SKM-1 treated with dmso at 0.1 percent for 144 hours (cell line): ENCODE data around the gene SLC25A22.
A peak's percentile ranks its signal among the peaks of the same experiment; 100 is the strongest.

Experiments used
- DNase-seq: peaks from one replicate; lab custom pipeline; 2025; ENCODE audit not compliant: unreplicated experiment; lab: John Stamatoyannopoulos, UW

Gene SLC25A22

DNA sequence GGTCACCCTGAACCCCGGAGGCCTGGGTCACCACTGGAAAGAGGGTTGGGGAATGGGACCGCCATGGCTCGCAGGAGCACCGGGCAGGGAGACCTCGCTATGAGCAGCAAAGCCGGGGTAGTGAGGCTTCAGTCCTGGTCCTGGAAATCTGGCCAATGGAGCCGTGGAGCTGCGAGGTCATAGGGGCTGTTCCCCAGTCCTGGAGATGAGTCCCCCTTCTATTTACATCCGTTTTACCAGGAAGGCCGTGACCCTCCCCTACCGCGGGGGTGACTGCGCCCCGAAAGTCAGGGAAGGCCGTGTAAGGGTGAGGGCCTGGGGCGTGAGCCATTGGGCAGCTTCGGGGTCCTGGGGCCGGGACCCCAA lies 6.5 kb upstream of the SLC25A22 start:
- no peak for DNase-seq

DNA sequence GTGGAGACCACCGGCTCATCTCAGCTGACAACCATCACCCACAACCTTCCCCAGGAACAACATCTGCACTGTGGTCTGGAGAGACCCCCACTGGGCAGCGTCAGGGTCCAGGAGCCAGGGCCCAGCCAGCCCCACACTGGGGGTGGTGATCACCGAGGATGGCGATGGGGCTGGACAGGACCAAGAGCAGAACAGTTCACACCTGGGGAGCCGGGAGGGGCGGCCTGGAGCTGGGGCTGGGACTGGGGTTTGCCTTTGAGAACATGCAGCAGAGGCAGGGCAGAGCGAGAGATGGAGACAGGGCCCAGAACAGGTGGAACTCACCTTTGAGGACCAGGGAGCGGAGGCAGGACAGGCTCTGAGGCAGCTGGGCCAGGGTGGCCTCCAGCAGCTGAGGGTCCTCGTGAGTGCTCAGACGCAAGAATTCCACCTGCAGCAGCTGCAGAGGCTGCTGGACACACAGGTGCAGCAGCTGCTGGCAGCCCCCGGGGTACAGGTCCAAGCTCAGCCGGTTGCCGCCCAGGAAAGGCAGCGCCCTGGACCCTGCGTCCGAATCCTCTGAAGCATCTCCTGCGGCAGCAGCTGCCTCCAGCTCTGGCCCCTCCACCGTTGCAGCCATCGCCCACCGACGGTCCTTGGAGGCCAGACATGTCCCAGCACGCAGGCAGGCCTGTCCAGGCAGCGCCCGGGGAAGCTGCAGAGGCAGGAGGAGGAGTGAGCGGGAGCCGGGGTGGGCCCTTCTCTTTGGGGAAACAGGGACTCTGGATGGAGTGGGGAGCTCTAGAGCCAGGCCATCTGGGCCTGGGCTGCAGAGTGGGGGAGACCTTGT lies 5.9 kb upstream of the SLC25A22 start:
- no peak for DNase-seq

DNA sequence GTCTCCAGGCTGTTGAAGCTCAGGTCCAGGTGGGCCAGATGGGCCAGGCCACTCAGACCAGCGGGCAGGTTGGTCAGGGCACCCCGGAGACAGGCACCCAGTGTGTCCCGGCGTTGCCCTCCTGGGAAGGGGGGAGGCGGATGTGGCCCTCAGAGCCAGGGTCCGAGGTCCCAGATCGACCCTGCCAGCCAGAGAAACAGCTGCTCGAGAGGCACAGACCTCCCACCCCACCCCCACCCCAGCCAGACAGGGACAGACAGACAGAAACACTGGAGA lies 5.3 kb upstream of the SLC25A22 start:
- no peak for DNase-seq

DNA sequence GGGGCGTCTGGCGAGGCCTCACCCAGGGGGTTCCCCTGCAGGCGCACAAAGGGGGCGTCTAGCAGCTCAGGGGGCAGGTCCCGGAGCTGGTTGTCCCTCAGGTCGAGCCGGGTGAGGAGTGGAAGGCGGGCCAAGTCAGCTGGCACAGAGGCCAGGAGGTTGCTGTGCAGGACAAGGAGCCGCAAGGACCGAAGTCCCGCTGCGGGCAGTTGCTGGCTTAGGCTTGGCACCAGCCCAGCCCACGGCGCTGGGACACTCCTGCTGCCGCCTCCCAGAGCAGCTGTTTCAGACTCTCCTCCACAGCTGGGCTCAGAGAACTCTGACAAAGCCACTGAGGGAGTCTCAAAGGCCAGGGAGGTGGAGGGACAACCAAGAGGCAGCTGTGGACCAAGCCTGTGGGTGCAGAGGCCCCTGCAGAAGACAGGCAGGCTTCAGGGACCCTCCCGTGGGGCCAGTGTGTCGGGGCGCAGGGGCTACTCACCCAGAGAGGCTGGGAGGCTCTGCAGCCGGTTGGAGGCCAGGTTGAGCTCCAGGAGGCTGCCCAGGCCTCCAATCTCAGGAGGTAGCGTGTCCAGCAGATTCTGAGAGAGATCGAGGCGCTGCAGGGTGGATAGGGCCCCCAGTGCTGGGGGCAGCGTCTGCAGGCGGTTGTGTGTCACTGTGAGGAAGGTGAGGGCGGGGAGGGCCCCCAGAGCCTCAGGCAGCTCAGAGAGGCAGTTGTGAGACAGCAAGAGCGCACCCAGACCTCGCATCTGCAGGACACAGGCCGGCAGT lies 4.8 kb upstream of the SLC25A22 start:
- no peak for DNase-seq

DNA sequence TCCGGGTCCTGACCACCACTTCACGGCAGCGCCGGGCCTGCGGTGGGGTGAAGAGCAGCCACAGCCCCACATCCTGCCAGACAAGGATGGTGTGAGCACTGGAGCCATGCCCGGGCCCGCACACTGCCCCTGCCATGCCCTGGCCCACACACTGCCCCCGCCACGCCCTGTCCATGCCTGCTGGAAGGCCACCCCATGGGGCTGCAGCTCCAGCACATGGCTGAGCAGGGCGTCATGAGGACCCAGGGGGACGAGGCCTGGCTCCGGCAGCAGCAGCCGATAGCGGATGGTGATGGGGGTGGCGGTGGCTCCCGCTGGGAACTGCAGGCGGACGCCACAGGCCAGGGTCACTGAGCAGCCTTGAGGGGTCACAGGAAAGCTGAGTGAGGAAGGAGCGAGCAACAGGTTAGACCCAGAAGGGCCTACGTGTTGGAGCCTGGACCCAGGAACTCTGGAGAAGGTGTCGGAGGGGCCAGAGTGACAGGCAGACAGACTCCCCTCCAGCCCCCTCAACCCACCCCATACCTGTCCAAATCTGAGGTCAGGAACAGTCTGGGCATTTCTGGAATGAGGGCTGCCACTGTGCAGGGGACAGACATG lies 4.0 kb upstream of the SLC25A22 start:
- no peak for DNase-seq

DNA sequence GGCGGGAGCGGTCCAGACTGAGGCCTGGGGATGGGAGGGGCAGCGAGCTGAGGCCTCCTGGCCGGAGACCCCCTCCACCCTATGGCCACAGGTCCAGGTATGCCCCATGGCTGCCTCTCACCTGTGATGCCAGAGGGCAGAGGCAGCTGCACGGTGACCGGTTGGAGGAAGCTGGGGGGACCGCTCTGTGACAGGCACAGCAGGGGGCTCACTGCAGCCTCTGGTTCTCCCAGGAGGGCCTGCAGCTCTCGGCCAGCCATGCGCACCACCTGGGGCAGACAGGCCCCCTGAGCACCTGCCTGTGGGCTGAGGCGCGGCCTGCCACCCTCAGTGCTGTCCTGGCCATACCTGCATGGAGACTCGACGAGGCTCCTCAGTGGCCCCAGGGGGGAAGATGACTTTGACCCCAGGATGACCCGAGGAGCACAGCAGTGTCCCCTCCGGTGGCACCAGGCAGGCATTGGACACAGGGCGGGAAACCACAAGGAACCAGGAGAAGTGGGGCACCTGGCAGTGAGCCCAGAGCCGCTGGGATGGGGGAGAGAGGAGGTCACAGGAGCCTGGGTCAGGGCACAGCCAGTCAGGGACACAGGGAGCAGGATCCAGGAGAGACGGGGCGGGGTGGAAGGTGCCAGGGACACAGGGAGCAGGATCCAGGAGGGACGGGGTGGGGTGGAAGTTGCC lies 3.2 kb upstream of the SLC25A22 start:
- no peak for DNase-seq

DNA sequence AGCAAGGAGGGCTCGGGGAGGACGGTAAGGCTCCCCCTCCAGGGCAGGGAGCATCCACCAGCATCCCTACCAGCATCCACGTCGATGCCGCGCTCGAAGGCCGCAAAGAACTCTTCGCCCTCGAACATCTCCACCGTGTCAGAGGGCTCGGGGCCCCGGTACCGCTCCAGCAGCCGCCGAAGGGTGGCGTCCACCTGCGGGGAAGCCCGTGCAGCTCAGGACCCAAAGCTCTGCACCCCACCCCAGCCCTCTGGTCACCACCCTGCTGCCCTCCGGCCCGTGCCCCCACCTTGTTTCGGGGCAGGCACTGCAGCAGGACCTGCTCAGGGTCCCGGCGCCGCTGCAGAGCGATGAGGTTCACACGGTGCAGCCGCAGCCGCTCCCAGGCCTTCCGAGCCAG lies 2.4 kb upstream of the SLC25A22 start:
- DNase-seq, result no peak

DNA sequence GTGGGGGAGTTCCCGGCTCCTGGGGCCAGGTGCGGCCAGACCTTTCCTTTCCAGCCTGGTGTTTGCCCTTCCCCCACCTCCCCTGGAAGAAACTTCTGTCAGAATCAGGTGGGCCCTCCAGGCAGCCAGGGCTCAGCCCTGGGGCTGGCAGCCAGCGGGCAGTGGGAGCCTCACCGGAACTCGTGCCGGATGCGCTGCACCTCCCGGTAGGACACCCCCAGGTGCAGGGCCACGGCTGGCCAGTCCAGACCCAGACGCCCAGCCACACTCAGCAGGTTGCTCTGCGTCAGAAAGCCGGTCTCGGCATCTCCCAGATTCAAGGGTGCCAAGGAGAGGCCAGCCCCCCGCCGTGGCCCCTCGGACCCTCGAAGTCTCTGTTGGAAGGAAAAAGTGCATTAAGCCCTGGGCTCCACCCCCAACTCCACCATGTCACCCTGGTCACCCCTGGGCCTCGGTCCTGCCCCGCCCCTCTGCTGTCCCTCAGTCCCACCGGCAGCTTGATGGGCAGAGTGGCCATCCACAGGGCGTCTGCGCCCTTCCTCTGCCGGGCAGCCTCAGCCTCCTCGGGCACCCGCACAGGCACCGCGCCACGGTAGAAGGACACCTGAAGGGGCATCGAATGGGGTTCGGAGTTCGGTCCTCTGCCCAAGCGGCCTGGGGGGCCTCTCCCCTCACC lies 1.7 kb upstream of the SLC25A22 start:
- DNase-seq, result no peak

DNA sequence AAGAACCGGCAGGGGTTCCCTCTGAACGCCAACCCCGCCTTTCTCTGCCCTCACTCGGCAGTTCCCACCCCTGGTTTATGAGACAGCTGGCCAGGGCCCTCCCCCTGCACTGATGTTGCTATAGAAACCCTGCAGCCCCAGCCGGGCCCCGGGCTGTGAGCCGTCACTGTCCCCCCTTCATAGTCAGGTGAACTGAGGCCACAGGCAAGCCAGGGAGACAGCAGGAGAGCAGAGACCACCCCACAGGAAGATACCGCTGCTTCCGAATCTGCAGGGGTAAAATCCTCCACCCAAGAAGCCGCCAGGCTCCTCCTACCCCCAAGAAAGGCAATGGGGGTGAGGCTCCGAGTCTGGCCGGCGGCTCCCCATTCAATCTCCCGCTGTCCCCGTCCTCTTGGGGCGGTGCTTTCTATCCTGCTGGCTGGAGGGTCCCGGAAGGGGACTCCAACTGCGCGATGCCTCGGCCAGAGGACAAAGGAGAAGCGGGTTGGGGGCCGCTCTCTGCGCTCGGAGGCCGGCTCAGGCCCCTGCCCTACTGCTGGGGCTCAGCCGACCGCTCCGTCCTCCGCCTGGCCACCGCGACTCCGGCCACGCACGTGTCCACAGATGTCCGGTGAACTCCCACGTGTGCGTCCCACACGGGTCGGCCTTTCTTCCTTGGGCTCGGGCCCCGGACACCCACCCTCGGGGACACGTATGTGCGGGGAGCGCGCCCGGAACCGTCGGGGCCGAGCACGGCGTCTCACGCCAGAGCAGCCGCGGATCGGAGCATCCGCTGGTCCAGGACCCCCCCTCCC lies 587 bp downstream of the SLC25A22 start:
- peak; percentile 64 for DNase-seq

DNA sequence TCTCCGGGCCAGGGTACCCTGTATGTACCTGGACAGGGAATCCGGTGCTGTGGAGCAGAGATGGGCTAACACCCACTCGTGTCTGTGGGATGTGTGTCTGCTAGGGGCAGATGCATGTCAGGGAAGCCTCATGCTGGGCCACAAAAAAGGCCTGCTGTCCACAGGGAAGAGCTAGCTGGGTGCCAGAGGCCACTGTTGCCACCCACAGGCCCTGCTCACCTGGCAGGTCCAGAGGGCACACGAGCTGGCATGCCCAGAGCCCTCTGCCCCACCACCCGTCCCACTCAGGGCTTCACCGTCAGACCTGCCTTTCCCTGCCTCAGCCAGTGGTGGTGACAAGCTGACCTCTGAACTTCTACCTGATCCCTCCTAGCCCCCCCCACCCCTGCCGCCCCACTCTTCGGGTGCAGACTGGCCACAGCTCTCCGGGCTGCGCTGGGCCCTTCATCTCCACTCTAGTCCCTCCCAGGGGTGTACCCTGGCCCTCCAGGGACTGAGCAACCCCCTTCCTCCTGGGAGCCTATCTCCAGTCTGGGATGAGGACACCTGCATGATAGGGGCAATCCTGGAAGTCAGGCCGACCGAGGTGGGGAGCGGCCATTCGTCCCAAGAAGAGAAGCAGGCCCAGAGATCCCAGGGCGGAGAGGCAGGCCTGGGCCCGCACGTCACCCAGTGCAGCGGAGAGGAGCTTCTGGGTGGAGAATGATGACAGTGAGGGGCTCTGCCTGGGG lies 1.4 kb downstream of the SLC25A22 start:
- no peak for DNase-seq

DNA sequence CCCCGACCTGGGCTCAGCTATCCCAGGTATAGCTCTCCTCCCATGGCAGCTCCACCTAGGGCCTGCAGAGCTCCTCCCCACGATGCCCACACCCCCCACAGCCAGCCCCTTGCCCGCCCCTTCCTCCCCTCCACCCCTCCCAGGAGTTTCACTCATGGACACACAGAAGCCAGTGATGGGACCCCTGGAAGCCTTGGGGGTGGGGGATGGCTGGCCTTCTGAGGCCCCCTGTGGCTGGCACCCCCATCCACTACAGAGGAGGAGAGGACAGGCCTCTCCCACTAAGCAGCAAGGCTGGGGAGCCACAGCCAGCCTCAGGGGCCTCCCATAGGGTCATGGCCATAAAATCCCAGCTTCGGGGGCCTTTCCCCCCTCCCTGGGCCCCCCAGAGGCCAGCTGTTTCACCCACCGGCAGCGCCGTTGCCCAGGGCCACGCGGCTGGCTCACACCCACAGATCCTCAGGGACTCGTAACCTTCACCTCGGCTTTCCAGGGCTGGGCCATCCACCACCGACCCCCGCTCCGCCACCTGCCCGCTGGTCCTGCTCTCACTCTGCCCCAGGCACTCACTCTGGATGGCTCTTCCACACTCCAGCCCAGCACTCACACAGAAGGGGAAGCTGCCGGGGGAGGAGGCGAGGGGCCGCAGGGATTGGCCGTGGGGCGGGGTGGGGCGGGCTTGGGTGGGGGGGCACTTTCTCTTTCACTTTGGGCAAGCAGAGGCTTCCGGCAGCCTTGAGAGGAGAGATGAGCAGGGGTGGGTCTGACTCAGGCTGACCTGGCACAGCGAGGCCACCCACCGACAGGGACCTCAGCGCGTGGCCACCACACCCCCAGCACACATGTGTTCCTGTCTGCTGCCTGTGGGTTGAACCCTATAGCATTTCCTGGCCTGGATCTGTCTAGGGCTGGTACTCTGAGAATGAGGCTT lies 2.2 kb downstream of the SLC25A22 start:
- DNase-seq, result peak; percentile 85

DNA sequence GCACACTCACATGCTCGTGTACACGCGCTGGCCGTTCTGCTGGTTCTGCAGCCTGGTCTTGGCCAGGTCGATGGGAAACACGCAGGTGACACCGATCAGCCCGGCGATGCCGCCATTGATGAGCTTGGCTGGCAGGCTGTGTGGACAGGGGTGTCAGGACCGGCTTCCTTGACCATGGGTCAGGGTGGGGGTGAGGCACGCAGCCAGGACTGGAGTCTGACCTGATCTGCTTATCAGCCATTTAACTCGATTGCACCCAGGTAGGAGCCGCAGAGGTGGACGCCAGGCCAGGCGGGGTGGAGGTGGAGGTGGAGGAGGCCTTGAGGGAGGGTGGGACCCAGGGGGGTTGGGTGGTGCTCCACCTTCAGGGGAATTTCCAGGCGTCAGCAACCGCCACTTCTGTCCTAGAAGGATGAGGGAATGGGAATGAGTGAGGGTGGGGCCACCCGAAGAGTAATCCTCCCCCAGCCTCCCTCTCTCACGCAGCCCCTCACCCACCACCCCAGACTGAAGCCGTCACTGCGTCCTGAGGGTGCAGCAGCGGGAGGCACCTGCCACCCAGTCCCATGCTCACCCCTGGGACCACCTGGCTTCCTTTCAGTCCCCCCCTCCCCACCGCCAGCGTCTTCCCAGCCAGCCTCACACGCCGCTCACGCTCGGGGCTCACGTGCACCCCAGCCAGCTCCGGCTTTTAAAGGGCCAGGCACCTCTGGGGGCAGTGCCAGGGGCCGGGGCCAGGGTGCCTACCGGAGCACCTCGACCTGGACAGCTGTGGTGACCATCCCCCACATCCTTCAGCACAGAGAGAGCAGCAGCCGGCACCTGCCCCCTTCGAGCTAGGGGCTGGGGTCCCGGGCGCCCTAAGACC lies 3.1 kb downstream of the SLC25A22 start:
- no peak for DNase-seq

DNA sequence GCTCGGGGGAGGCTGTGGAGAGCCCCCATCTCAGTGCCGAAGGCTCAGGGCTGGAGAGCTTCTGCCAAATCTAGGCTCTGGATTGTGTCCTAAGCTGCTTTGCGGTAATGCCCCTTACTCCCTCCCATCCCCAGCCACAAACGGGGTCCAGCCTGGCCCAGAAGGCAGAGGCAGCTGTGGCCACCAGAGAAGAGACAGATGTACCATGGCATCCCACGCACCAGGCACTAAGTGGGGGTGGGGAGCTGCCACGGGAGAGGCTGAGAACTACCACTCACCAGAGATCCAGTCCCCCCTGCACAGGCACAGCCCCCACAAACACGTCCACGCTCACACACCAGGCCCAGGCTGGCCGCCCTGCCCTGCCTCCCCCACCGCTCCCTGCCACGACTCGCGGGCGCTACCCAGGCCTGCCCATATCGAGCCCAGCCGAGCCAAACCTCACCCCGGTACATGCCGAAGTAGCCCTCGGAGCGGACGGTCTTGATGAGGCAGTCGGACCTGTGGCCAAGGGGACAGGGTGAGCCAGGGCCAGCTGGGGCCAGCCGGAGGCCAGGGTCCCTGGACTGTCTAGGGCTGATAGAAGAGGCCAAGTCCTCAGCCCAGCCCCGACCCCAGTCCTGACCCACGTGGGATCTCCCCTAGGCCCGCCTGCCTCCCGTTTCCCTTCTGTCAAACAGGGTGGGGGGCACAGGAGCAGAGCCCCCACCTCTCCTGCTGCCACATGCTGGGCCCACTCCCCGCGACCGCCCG lies 3.9 kb downstream of the SLC25A22 start:
- DNase-seq, result no peak

DNA sequence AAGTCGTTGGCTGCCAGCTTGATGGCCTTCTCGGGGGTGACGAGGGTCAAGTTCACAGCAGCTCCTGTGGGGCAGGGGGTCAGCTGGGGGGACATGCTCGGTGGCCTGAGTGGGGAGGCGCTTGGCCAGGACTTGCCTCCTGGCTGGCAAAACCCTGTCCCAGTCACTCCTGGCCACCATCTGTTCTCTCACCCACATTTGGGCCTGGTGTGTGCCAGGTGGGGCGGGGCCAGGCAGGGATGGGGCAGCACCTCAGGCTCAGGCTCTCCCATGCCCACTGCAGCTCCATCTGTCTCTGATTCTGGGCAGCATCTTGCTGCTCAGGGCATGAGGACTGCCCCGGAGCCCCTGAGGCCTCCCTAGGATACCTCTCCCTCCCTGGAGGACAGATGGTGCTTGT lies 4.5 kb downstream of the SLC25A22 start:
- DNase-seq, result no peak

DNA sequence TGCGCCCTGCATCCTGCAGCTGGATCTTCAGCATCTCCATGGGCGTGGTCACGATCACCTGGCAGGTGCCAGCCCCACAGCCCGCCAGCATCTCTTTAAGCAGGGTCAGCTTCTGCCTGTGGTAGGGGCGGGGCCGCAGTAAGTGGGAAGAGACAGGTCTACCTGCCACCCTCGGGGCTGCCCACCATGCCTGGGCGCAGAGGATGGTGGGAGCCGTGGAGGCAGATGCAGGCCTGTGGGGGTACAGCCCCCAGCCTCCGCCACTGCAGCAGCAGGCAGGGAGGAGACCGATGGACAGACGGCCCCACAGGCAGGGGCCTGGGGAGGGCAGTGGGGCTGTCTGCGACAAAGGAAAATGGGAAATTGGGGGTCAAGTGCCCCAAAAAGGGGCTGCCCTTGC lies 5.2 kb downstream of the SLC25A22 start:
- no peak for DNase-seq

DNA sequence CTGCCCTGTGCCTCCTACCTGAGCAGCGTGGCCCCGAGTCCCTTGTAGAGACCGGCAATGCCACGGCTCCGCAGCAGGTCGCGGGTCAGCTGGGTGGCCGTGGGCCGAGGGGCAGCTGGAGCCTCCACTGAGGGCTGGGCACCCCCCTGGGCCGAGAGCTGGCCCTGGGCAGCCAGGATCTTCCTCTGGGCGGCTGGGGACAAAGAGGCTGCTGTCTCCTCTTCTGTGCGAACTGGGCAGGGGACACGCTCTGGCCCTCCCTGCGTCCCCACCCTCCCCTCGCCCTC lies 5.6 kb downstream of the SLC25A22 start:
- DNase-seq, result no peak
